Upper lobe of left lung (tissue), 4 donors: ENCODE results near the gene SMOC1.

Experiments used
- CTCF ChIP-seq, 6 experiments: fragments of 450-650 bp in 4 of 6; fragments of 200-600 bp in 2 of 6; sonication (generic) in 2 of 6; IDR thresholded peaks; one replicate each; pipeline ENCODE4 v1.5.1; 2016 to 2019; ENCODE audit warnings: antibody characterized with exemption in 6 of 6
- EP300 ChIP-seq, 4 donors: sonication (generic); formaldehyde crosslinking; IDR thresholded peaks; one replicate each; pipeline ENCODE4 v1.5.1; 2017; ENCODE audit warnings: antibody characterized with exemption in 4 of 4, control low read depth in 2 of 4
- POLR2AphosphoS5 ChIP-seq, 2 donors: sonication (generic); formaldehyde crosslinking; IDR thresholded peaks; one replicate each; pipeline ENCODE4 v1.5.1; 2017; ENCODE audit warnings: antibody characterized with exemption in 2 of 2

GRCh38 chr14:69930780-69931379 is 51.7 kb downstream of the SMOC1 start:
- no peak for TF ChIP-seq CTCF (IDR thresholded peaks at IDR 0.05)
- no peak for TF ChIP-seq POLR2AphosphoS5 (IDR thresholded peaks at IDR 0.05)
- TF ChIP-seq EP300 (IDR thresholded peaks at IDR 0.05), result no peak
